G401.6 (cell line): ENCODE data around the gene CFDP1.
"Not testable (repeated sequence)": the region's sequence is repeated elsewhere in the genome, so short reads cannot be mapped to it uniquely, and the experiment has no call there.

Experiments
- FAIRE-seq: peaks from 2 replicates; lab custom pipeline; 2012; peaks lifted over from hg19 to GRCh38; lab: Jason Lieb, UNC

The CFDP1 gene

GRCh38 chr16:75458439-75458838 is 25.1 kb upstream of the CFDP1 start:
- no peak for FAIRE-seq

GRCh38 chr16:75458029-75458428 is 24.7 kb upstream of the CFDP1 start:
- no peak for FAIRE-seq

- no peak for FAIRE-seq
These were observed 24.2 kb upstream of the CFDP1 start for GRCh38 chr16:75457485-75458021.

GRCh38 chr16:75456971-75457370 is 23.7 kb upstream of the CFDP1 start:
- no peak for FAIRE-seq

- FAIRE-seq = not testable (repeated sequence)
These were observed 23.2 kb upstream of the CFDP1 start for GRCh38 chr16:75456486-75456885.

GRCh38 chr16:75455677-75456076 is 22.4 kb upstream of the CFDP1 start:
- no peak for FAIRE-seq

- no peak for FAIRE-seq
These were observed 19.3 kb upstream of the CFDP1 start for GRCh38 chr16:75452464-75453190.

GRCh38 chr16:75446416-75446815 is 13.1 kb upstream of the CFDP1 start:
- no peak for FAIRE-seq

GRCh38 chr16:75445298-75445697 is 12.0 kb upstream of the CFDP1 start:
- no peak for FAIRE-seq

- FAIRE-seq = no peak
These were observed 10.0 kb upstream of the CFDP1 start for GRCh38 chr16:75443298-75443697.

GRCh38 chr16:75433732-75434413 is 570 bp upstream of the CFDP1 start:
- FAIRE-seq = no peak

- no peak for FAIRE-seq
These were observed 3.5 kb downstream of the CFDP1 start for GRCh38 chr16:75429621-75430403.

- FAIRE-seq = not testable (repeated sequence)
These were observed 6.8 kb downstream of the CFDP1 start for GRCh38 chr16:75426524-75426923.

GRCh38 chr16:75424105-75424762 is 9.1 kb downstream of the CFDP1 start:
- not testable (repeated sequence) for FAIRE-seq

GRCh38 chr16:75423723-75424104 is 9.6 kb downstream of the CFDP1 start:
- FAIRE-seq = no peak

GRCh38 chr16:75421820-75422126 is 11.5 kb downstream of the CFDP1 start:
- no peak for FAIRE-seq

- FAIRE-seq = no peak
These were observed 12.1 kb downstream of the CFDP1 start for GRCh38 chr16:75420987-75421819.

- no peak for FAIRE-seq
These were observed 16.3 kb downstream of the CFDP1 start for GRCh38 chr16:75416904-75417565.

- no peak for FAIRE-seq
These were observed 18.0 kb downstream of the CFDP1 start for GRCh38 chr16:75415169-75415905.

GRCh38 chr16:75413951-75414350 is 19.4 kb downstream of the CFDP1 start:
- no peak for FAIRE-seq
